ENCODE results near the gene FILIP1L.

Gene FILIP1L

DNA sequence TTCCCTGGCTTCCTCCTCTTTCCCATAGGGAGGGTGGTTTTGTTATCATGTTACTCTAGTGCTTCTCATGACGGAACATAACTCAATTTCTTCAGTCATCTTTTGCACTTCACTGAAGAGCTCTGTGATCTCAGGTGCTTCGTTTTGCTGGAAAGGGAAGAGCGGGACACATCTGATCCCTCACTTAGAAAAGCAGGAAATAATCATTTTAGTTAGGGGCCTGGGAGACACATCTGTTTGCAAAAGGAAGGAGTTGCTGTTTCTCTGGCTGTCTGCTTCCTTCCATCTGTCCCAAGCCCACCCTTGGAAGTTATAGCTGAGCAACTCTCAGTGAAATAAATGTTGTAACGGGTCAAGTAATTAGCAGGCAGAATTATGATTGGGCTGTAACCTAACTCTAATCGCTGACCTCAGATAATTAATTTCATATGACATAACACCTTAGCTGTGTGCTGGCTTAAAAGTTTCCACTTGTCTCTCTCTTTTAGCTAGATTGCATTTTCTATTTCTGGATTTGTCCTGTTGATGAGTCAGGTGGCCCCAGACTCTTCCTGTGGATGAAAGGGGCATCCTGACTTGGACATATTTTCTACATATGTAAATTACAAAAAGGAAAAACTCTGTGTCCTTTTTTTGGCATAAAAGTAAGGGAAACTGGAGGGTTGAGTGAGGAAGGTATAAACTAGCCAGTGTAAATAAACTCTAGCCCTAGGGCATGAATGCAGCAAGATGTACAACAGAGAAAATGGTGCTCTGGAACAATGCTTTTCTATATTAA, 11.0 kb upstream of the FILIP1L start:
- in situ Hi-C loops (cut with MboI; ENCODE audit: low sequenced_read_pairs) = no loop called here

DNA sequence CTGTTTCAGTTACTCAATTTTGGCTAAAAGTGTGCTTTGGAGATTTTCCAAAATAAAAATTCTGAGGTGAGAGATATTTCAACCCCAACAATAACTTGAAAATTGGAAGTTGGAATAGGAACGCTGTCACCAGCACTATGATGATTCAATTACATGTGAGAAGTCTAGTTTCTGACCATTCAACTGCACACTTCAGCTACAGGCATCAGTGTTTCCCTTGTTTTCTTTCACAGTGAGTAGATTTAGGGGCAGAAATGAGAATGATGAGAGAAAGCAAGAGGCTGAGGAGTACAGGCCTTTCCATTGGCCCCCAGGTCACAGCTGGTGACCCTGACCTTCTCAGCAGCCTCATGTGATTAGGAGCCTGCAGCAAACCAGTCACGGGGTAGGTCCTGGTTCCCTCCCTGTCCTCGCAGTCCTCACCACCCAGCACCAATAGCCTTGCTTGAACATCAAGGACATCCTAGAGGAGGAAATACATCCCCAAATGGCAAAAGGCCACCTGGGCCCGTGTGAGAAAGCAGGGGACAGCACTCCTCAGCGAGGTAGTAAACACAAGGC, 10.0 kb upstream of the FILIP1L start:
- in situ Hi-C loops (cut with MboI; ENCODE audit: low sequenced_read_pairs) = no loop called here

DNA sequence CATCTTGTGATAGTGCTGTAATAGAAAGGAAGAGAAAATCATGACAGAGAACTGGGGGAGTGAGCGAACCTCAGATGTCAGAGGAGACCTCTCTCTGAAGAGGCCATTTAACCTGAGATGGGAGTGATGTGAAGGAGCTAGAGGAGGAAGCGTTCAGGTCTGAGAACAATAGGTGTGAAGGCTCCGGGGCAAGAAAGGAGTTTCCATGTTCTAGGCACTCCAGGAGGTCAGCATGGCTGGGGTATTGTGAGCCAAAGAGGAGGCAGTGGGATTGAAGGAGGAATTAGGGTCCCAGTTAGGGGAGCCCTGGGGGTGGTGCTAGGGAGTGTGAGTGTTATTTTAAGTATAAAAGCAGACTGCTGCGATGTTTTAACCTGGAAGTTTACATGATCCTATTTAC, 8.8 kb upstream of the FILIP1L start:
- in situ Hi-C loops (cut with MboI; ENCODE audit: low sequenced_read_pairs) = no loop called here

DNA sequence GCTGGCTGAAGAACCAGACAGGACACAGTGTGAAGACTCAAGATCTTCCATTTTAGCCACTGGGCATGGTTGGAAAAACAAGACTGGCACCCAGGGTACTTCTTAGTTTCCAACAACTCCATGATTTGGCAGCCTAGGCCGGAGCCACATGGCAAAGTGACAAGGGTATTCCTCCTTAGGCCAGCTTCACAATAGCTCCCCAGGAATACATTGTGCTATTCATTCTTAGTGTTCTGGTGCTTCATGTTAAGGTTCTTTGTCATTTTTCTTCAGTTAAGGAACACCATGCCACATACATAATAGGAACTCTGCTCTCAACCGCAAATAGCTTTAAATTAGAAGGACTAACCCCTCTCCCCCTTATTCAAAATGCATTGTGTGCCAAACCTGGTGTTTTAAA, 8.0 kb upstream of the FILIP1L start:
- in situ Hi-C loops (cut with MboI; ENCODE audit: low sequenced_read_pairs) = no loop called here

DNA sequence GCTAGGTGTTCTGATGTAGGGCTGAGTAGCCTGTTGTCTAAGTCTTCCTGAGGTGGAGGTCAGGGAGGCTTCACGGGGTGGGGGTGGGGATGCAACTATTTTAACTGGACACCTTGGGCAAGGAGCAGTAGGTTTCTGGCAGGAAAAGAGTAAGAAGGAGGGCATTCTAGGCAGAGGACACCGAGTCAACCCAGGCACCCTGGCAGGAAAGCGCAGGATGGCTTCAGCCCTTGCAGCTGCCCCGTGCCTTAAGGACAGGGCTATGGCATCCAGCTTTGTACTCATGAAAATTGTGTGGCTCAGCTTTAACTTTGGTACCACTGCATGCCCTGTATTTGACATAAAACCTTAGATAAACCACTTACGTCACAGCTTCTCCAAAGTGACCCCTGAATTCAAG, 6.4 kb upstream of the FILIP1L start:
- in situ Hi-C loops (cut with MboI; ENCODE audit: low sequenced_read_pairs) = no loop called here

DNA sequence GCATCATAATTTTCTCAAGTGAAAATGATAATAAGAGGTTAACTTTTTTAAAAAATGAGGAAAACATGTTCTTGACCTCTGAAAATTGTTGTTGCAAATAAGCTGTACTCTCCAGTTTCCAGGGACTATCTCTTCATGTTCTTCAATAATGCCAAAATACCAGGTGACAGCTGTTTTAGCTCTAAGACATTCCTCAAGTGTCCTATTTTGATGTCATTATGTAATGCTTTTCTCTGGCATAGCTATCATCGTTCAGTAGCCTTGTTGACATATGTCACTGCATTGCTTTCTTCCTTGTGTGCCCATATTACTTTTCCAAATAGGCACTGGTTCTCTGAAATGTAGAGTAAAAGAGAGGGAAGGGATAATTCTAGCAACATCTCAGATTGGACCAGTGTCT, 5.7 kb upstream of the FILIP1L start:
- in situ Hi-C loops (cut with MboI; ENCODE audit: low sequenced_read_pairs) = no loop called here

DNA sequence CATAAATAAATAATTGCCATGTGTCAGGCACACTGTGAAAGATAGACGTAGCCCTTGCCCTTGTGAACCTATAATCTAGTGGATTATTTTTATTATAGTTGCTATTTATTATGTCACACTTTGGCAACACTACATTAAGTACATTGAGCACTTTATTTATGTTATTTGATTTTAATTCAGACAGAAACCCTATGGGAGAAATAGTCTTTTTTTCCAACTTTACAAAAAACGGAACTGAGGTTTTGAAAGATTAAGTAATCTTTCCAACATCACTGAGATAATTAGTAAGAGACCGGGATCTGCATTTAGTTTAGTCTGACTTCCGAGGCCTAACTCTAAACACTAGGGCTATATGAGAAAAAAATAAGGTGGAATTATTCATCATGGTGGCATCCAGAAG, 2.8 kb upstream of the FILIP1L start:
- in situ Hi-C loops (cut with MboI; ENCODE audit: low sequenced_read_pairs) = no loop called here

DNA sequence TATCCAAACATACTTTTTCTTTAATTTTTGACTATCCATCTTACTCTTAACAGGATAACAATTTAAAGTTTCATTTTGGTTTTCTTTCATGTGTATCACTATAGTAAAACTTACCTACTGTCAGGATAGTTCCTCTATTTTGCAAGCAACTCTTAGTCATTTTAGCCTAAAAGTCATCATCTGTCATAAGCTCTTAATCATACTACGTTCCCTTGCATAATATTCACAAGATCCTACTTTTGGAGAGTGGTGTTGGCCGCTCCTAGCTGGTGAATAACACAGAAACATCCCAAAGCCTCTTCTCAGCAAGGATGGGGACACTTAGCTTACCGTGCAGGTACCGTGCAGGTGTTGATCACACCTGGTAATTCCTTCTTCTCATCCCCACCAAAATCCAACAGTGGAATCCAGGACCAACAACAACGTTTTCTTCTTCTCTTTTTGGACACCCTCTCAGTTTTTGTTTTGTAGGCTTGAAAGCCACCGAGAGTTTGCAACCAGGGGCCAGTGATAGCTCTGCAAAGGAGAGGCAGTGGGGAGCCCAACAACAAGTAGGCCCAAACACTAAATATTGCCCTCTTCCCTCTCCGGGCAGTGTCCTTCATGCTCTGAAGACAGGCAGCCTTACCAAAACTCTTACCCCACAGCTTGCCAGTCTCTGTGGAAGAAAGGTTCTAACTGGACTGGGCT, 433 bp downstream of the FILIP1L start:
- in situ Hi-C loops (cut with MboI; ENCODE audit: low sequenced_read_pairs) = no loop called here

DNA sequence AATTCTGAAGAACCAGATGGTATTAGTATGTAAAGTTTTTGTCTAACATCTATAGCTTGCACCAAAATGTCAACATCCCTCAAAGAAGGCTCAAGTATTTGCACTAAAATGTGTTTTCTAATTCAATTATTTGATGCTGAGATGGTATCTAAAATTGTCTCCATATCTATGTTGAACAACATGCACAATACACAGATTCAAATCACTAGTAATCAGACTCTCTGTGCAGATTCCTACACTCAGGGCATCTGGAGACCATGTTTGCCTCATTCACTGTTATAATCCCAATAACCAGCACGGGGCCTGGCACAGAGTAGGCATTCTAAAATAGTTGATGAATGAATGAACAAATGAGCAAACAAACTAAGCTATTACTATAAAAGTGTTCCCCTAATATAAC, 2.6 kb downstream of the FILIP1L start:
- in situ Hi-C loops (cut with MboI; ENCODE audit: low sequenced_read_pairs) = no loop called here

DNA sequence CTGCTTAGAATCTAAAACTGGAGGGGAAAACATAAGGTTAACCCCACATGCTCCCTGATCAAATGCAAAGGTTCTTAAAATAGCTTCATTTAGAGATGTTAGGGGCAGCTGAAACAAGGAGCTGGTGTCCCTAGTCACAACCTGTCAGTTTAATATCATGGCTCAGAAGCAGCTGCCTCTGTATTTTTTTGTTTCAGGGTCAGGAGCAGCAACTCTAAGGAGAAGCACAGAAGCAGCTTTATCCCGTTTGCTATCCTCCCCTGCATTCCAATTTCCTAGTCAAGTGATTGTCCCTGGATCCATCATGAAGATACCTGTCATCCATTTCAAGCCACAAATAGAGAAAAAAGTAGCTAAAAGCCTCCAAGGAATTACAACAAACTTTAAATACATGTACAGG, 4.1 kb downstream of the FILIP1L start:
- in situ Hi-C loops (cut with MboI; ENCODE audit: low sequenced_read_pairs) = no loop called here

DNA sequence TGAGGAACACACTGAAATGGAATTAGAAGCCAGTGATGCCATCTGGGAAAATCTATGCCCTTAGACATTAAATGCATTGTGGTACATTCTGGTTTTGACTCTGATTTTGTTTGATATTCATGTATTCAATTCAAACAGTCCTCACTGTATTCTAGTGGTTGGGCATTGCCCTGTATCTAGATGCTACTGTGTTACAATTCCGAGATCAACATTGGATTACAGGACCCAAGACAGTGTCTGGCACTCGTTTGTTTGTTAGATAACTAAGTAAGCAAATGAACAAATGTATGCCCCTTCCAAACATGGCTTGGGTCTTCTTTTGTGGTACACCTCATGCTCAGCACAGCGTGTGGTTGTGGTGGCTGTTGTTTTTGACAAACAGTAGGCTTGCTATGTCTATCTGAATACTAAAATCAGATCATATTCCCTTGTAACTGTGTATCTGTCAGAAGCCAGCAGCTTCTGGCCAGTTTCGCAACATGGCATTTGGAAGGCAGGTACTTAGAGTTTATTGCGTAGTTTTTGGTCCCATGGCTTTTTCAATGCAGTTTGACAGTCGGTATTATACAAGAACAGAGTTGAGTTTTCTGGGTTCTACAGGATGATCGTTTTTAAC, 5.7 kb downstream of the FILIP1L start:
- in situ Hi-C loops (cut with MboI; ENCODE audit: low sequenced_read_pairs) = no loop called here

DNA sequence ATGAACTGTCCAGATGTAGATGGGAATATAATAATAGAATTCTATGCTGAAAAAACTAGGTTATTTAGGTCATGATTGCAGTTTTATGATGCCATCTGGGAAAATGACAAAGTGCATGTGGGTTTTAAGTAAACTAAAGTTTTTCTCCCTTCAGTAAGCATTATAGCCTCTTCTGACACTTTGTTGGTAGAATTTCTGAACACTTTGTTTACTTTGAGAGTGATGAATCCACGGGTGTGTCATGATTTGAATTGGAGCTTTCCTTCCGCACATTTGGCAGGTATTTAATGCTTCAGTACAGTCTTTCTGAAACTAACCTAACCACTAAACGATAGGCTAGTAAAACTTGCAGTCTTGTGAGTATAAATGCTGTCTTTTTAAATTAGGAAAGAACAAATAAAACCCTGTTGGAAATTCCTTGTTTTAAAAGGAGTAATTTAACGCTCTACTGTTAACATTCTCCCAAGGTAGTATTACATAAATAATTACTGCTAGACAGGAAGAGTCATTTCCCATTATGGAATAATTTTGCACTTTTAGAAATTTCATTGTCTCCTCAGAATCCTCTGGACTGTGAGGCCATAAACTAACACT, 7.0 kb downstream of the FILIP1L start:
- in situ Hi-C loops (cut with MboI; ENCODE audit: low sequenced_read_pairs) = no loop called here

DNA sequence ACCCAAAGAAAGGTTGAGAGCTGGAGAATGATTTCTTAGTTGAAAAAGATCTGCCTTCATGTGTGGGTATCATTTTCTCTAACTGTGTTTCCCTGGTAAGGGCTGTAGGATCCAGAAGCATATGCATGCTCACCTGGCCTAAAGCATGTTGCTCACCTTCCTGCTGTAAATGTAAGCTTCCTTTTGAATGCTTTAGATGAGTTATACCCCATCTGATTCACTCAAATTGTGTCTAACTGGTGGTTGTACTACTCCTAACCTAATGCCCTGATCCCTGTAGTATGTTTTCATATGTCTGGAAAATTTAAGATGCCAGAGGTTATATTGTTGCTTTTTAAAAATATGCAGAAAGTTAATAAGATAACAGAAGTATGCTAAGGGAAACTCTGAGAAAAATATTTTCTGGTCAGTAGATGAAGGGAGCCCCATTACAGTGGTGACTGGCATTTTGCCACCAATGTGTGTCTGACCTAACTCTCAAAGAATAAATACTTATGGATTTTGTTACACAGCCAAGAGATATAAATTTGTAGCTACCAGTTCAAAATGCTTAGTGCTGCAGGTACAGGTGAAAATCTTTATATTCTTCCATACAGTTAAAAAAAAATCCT, 7.7 kb downstream of the FILIP1L start:
- in situ Hi-C loops (cut with MboI; ENCODE audit: low sequenced_read_pairs) = no loop called here

DNA sequence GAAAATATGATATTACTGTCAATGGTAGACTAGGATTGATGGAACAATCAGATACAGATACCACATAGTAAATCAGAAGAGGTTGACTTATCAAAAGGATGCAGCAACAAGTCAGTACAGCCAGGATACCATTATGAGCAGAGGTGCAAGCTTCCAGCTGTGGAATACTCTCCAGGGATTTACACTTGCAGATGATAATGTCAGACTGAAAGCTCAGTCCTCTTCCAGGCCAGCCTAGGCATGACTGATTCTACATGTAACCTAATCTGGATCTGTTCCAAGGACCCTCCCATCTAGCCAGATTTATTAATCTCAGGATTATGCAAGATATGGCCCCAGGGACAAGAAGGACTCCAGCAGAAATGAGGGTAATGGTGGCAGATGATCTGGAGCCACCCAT, 8.2 kb downstream of the FILIP1L start:
- in situ Hi-C loops (cut with MboI; ENCODE audit: low sequenced_read_pairs) = no loop called here

DNA sequence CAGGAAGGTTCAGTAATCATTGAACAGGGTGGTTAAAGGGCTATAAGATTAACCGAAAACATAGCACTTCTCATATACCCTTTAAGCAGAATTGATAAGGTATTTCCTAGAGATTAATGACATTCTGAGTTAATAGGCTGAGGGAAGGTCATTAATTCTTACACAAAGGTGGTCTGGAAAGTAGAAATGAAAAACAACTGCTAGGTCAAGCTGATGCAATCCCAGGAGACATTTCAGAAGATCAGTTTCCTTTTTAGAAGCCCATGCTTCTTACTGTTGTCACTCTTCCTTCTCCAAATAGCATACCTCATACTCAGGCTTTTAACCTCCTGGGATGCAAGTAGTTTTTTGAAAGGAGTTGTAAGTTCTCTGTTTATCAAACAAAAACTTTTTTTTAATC, 8.8 kb downstream of the FILIP1L start:
- in situ Hi-C loops (cut with MboI; ENCODE audit: low sequenced_read_pairs) = no loop called here

DNA sequence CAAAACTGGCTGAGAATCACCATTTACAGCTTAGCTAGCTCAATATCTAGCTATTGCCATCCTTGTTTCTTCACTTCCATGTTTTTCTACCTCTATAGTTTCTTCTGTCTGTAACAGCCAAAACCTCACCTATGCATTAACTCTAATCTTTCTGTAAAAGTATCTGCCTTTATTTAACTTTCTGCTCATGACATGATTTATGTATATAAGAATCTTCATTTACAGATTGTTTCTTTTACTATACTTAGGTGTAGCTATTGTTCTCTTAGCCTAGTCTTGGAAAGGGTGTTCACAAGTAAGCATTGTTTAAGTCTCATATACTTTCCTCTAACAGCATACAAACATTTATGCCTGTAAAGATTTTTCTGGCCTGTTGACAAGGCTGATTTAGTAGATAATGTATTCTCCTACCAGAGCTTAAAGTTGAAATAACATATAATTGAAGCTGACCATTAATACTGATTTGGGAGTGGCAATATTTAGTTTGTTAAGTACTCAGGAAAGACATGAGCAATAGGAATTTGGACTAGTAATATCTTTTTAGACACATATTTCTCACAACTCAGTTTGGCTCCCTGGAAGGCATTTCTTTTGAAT, 9.4 kb downstream of the FILIP1L start:
- in situ Hi-C loops (cut with MboI; ENCODE audit: low sequenced_read_pairs) = no loop called here

DNA sequence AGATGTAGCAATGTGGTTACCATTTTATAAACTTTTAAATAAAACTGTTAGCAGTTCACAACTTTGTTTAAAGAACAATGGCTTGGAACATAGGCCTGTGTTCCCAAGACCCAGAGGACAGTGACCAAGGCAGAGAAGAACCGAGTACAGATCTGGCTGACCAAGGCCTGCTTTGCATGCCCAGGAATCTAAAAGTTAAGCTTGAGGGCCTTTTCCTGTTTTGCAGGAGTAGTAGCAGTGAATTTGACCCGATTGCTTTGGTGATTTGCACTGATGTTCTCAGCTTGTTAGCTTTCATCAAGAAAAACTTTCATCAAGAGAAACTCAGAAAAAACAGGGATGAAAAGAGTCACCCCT, 9.9 kb downstream of the FILIP1L start:
- in situ Hi-C loops (cut with MboI; ENCODE audit: low sequenced_read_pairs) = no loop called here

DNA sequence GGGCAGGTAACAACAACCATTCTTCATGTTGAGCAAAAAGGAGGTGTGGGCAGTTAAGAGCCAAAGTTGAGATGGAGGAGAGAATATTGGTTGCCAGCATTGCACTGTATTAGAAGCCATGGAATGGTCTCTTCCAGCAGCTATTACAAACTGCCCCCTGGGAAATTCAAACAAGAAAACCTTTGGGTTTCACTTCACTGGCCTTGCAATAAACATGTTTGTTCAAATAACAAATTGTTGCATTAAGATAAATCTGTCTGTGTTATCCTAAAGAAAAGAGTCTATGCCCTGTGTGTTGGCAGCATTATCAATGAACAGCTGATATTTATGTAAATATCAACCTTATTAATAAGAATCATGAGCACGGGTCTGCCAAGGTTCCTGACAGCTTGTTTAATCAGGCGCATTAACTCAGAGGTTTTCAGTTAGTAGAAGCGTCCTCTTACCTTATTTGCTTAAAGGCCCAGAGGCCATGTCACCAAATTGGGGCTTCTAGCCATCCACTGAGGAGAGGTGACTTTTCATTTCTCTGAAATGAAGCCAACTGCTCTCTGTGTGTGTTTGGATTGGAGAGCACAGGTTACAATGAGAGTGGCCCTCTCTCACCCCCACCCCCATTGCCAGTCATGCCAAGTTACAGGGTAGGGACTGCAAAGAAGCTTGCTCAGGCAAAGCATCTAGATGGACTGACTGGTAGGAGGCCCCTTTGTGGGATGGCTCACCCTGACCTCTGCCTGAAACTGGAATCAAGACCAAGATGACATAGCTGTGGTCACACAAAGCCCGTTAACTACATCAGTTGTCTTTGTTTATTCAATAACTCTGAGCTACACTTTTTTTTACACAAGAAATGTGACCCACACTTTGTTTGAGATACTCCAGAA, 10.5 kb downstream of the FILIP1L start:
- in situ Hi-C loops (cut with MboI; ENCODE audit: low sequenced_read_pairs) = no loop called here

DNA sequence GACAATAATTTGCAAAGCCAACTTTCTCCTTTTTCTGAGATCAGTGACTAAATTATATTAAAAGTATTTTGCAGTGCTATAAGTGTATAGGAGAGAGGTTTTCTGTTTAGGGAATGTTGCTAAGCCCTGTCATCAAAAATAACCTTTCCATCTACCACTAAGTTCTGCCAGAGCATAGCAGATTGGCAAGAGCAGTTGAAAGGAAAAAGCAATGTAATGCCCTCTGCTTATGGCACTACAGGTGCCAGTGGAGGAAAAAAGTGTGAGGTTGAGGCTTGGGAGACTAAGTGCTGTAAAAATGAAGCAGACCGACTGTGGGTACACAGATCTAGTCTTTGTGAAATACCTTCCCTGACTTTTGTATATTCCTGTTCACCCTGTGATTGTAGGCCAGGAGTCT, 11.5 kb downstream of the FILIP1L start:
- in situ Hi-C loops (cut with MboI; ENCODE audit: low sequenced_read_pairs) = no loop called here

DNA sequence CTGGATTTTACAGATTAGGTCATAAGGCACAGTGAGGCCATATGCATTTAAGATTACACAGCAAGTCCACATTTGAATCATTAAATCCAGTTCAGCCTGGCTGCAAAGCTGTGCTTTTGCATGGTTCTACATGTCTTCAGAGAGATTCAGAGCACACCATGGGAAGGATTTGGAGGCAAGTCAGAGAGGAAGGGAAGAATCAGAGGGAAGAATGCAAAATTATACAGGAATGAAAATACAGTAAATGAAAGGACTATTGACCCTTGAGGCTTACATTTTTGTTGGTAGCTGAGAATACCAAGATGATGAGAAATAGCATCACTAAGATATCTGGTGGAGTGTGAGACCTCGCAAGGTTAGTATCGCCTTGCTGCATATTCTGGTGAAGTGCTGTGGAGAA, 13.9 kb downstream of the FILIP1L start:
- in situ Hi-C loops (cut with MboI; ENCODE audit: low sequenced_read_pairs) = no loop called here

Data from HL-60/S4 (cell line).